H1 (cell line): ENCODE data around the gene BCL3. TPM values are rescaled to one million over a fixed set of nuclear protein-coding genes. Genes with fewer than 3 reads are reported as not detected.

ENCODE experiments used
- CHD1 ChIP-seq: IDR thresholded peaks from 2 replicates; pipeline ENCODE4 v1.6.1; 2012; ENCODE audit warnings: low read depth, low read length, improper control_type of control experiment
- SUZ12 ChIP-seq: fragments of 200-600 bp; sonication (generic); IDR thresholded peaks from 2 replicates; pipeline ENCODE4 v1.6.1; 2012; ENCODE audit warnings: mild to moderate bottlenecking, inconsistent platforms, low read length, moderate library complexity, mixed read lengths
- polyA plus RNA-seq, 7 experiments: library from polyadenylated mRNA; depleted of rRNA in 3 of 7; stranded (reverse) in 5 of 7; unstranded in 2 of 7; fragments of >200 nt in 5 of 7; fragments of 200-250 nt in 2 of 7; gene quantifications; 1 replicate in 5 of 7; 2 replicates in 1 of 7; 4 replicates in 1 of 7; pipeline versions ENCODE4 v1.2.1 to v1.2.3, GENCODE V29; 2011 to 2013; ENCODE audit warnings: missing spikeins in 2 of 7, mixed read lengths in 2 of 7
- total RNA-seq: library from RNA; stranded (reverse); fragmentation: NEBNext Ultra II Directional; extraction: Animal tissue kit (Norgen Biotek cat#: 25700); gene quantifications from 2 replicates; pipeline ENCODE4 v1.2.1, GENCODE V29; 2021
- TF ChIP-seq, protein P1 (sequence below): IDR thresholded peaks from 2 replicates; pipeline ENCODE4 v1.6.1; 2012; ENCODE audit warnings: low read length, inconsistent platforms

BCL3 gene
- total and polyA plus RNA-seq, 2 of the 8 experiments (the other 6 are each of a cell fraction or from before 2014, with no cell fraction given): 0.88 to 2.4 TPM

DNA sequence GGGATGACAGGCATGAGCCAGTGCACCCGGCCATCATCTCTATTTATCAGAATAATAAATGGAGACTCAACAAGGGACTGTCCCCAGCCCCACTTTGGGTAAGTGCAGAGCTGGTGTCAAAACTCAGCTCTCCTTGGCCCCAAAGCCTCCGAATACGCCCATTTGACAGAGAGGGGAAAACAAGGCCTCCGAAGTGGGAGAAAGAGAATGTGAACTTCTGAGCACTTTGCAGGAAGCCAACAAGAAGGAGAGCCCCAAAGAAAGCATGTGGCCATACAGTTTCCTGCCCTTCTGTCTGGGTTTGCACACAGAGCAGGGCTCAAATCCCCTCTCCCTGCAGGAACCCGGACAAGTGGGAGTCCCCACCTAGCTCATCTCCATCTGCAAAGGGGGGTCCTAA, 48.0 kb upstream of the BCL3 start (continued):
- TF ChIP-seq, protein P1, sequence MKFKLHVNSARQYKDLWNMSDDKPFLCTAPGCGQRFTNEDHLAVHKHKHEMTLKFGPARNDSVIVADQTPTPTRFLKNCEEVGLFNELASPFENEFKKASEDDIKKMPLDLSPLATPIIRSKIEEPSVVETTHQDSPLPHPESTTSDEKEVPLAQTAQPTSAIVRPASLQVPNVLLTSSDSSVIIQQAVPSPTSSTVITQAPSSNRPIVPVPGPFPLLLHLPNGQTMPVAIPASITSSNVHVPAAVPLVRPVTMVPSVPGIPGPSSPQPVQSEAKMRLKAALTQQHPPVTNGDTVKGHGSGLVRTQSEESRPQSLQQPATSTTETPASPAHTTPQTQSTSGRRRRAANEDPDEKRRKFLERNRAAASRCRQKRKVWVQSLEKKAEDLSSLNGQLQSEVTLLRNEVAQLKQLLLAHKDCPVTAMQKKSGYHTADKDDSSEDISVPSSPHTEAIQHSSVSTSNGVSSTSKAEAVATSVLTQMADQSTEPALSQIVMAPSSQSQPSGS: no peak
- TF ChIP-seq CHD1 (no peak), SUZ12 (no peak)
- TF ChIP-seq, all 59 proteins: peak for 0
